ENCODE measurements around the gene KCTD14.
"Not testable (repeated sequence)": the region's sequence is repeated elsewhere in the genome, so short reads cannot be mapped to it uniquely, and the experiment has no call there.

Gene KCTD14

GRCh38 chr11:78023426-78023825 is 350 bp upstream of the KCTD14 start:
- no peak for DNase-seq (ENCODE audit: low read depth in 3 of 3)

- no peak for DNase-seq (ENCODE audit: low read depth in 3 of 3)
Observed at GRCh38 chr11:78021611-78022010, 1.5 kb downstream of the KCTD14 start.

DNA sequence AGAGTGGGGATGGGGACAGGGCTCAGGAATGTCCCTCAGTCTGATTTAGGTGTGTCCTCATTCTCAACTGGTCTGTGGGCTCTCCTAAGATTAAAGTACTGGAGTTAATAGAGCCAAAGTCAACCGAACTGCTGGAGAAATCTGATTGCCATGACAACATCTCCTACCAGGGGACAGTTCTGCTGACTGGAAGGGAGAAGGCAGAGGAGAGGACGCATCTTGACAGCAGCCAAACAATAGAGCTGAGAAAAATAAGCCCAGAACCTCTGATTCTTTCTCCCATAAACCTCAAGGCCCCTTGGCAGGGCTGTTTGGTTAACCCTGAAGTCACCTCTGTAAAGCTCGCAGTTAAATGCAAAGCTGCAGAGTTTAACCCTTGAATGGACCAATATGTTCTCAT is 2.8 kb downstream of the KCTD14 start:
- no peak for DNase-seq (ENCODE audit: low read depth in 3 of 3)

GRCh38 chr11:78019808-78020207 is 3.3 kb downstream of the KCTD14 start:
- DNase-seq (ENCODE audit: low read depth in 3 of 3), result no peak

- no peak for DNase-seq (ENCODE audit: low read depth in 3 of 3)
Observed at GRCh38 chr11:78015878-78016277, 7.2 kb downstream of the KCTD14 start.

- DNase-seq (ENCODE audit: low read depth in 3 of 3), result not testable (repeated sequence)
Observed at GRCh38 chr11:78014937-78015520, 8.0 kb downstream of the KCTD14 start.

DNA sequence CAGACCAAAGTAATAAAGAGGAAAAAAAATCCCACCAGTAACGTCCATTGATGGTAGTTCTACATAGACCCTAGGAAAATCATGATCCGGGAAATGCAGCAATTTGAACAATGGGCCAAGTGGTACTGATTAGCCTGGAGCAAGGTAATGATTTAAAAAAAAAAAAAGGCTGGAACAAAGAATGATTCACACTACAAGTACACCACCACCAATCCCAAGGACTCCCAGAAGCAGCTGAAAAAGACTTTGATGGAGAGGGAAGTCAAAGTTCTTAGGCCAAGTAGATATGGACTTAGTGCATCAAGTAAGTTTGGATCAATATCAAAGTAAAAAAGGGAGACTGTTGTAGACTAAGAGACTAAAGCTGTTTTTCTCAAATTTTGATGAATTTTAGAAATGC is 11.8 kb downstream of the KCTD14 start:
- no peak for DNase-seq (ENCODE audit: low read depth in 3 of 3)

- DNase-seq (ENCODE audit: low read depth in 3 of 3), result no peak
Observed at GRCh38 chr11:78010755-78011154, 12.3 kb downstream of the KCTD14 start.

DNA sequence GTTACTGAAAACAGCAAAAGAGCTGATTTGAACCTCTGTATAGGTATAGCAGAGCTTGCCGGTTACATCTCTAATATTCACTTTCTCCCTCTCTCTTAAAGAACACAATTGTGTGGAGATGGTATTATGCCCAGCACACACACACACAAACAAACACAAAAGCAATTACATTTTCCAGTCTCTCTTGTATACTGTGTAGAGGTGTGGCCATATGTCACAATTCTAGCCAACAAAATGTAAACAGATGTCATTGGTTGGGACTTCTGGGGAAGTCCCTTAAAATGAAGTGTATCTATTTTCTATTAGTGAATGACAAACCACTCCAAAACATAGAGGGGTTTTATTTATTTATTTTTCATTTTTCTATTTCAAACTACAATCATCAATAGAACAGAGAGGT is 12.8 kb downstream of the KCTD14 start:
- DNase-seq (ENCODE audit: low read depth in 3 of 3), result no peak

DNA sequence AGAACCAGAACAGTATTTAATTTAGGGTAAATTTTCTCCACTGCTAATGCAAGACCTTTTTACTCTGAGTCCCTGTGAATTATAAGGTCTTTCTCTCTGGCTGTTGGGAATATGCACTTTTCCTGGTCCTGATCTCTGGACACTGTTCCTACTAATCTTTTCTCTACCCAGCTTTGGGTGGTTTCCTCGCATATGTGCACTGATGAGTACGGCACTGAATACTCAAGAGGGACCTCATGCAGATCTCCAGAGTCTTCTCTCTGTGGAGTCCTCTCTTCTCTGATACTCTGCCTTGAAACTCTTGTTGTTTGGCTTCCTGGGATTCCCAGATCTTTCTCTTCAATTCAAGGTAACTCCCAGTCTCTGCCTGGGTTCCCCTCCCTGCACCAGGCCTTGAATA is 14.0 kb downstream of the KCTD14 start:
- no peak for DNase-seq (ENCODE audit: low read depth in 3 of 3)

DNA sequence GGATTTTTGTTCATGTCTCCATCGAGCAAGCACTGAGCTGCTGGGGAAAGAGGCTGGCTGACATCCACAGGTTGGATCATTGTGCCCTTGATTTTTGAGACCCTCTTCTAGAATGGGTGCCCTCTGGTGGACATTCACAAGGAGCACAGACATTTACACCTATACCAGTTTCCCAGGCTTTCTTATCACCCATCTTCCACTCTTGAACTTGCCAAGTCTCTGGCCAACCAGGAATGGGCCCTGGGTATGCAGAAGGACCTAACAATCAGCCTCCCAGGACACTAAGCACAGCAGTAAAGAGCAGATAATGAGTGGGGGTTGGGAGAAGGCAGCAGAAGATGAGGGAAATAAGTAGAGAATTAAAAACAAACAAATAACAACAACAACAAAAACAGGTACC is 22.9 kb downstream of the KCTD14 start:
- peak; percentile 21 to 34 (median 31) for DNase-seq (ENCODE audit: low read depth in 3 of 3)

DNA sequence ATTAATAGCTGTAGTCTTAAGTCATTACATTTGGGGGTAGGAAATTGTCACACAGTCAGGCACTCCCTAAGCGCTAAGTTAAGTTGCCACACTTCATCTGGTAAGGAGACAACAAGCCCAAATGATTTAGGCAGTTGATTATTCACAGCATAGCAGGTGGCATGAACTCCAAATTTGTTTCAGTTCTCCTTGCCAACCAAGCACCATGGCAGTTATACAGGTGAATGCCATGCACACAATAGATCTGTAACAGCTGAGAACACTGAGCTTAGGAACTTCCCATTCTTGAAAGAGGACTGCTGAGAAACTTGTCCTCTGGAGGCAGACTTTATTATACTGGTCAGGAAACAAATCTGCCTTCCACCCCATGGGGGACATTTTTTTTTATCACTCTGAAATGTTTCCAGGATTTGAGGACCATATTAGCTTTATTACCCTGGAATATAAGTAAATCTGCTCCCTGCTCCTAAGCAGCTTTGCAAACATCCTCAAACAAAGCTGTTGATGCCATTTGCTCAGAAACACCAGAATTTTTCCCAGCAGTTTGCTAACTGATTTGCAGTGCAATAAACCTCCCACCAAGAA is 23.5 kb downstream of the KCTD14 start:
- DNase-seq (ENCODE audit: low read depth in 3 of 3), result no peak

GRCh38 chr11:77994434-77995362 is 28.4 kb downstream of the KCTD14 start, which contains the start of gene INTS4:
TSS of gene INTS4 (minus strand) at chr11:77994668. CDS start at chr11:77994643, 25 bp downstream.
- DNase-seq (ENCODE audit: low read depth in 3 of 3), result peak; percentile 90 to 97 (median 96)

GRCh38 chr11:77993902-77994301 is 29.2 kb downstream of the KCTD14 start:
- no peak for DNase-seq (ENCODE audit: low read depth in 3 of 3)

- DNase-seq (ENCODE audit: low read depth in 3 of 3), result no peak
Observed at GRCh38 chr11:77990981-77991380, 32.1 kb downstream of the KCTD14 start.

DNA sequence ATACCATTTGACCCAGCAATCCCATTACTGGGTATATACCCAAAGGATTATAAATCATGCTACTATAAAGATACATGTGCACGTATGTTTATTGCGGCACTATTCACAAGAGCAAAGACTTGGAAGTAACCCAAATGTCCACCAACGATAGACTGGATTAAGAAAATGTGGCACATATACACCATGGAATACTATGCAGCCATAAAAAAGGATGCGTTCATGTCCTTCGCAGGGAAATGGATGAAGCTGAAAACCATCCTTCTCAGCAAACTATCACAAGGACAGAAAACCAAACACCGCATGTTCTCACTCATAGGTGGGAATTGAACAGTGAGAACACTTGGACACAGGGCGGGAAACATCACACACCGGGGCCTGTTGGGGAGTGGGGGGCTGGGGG is 36.6 kb downstream of the KCTD14 start:
- not testable (repeated sequence) for DNase-seq (ENCODE audit: low read depth in 3 of 3)

GRCh38 chr11:77981346-77981947 is 41.6 kb downstream of the KCTD14 start:
- no peak for DNase-seq (ENCODE audit: low read depth in 3 of 3)

DNA sequence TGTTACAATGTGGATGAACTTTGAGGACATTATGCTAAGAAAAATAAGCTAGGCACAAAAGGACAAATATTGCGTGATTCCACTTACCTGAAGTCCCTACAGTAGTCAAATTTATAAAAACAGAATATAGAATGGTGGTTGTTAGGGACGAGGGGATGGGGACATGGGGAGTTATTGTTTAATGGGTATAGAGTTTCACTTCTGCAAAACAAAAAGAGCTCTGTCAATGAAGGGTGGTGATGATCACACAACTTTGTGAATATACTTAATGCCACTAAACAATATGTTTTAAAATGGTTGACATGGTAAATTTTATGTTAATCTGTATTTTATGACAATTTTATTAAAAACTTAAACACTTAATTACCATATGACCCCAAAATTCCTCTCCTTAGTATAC is 54.7 kb downstream of the KCTD14 start:
- no peak for DNase-seq (ENCODE audit: low read depth in 3 of 3)

DNA sequence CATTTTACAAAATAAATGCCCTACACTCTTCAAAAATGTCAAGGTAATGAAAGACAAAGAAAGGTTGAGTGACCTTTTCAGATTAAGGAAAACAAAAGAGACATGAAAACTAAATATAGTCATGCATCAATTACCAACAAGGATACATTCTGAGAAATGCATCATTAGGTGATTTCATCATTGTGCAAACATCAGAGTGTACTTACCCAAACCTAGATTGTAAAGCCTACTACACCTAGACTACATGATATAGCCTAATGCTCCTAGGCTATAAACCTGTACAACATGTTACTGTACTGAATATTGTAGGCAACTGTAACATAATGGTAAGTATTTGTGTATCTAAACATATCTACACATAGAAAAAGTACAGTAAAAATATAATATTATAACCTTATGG is 55.3 kb downstream of the KCTD14 start:
- DNase-seq (ENCODE audit: low read depth in 3 of 3), result no peak

- no peak for DNase-seq (ENCODE audit: low read depth in 3 of 3)
Observed at GRCh38 chr11:77967121-77967520, 56.0 kb downstream of the KCTD14 start.

GRCh38 chr11:77966338-77966737 is 56.7 kb downstream of the KCTD14 start:
- DNase-seq (ENCODE audit: low read depth in 3 of 3), result no peak
